ENCODE results near the gene PSMC6.
A peak's percentile ranks its signal among the peaks of the same experiment; 100 is the strongest.
"Not testable (repeated sequence)": the region's sequence is repeated elsewhere in the genome, so short reads cannot be mapped to it uniquely, and the experiment has no call there.

PSMC6 gene

DNA sequence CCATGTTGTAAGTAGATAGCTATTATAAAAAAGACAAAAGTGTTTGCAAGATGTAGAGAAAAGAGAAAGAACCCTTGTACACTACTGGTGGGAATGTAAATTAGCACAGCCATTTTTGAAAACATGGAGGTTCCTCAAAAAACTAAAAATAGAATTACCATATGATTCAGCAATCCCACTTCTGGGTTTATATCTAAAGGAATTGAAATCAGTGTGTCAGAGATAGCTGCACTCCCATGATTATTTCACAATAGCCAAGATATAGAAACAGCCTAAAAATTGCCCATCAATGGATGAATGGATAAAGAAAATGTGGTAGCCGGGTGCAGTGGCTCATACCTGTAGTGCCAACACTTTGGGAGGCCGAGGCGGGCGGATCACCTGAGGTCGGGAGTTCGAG, 9.2 kb downstream of the PSMC6 start:
- no peak for DNase-seq (ENCODE audit: low read depth in 2 of 2)

GRCh38 chr14:52723514-52724359, 16.7 kb downstream of the PSMC6 start:
- no peak for DNase-seq (ENCODE audit: low read depth in 2 of 2)

GRCh38 chr14:52724360-52724644, 17.3 kb downstream of the PSMC6 start:
- no peak for DNase-seq (ENCODE audit: low read depth in 2 of 2)

GRCh38 chr14:52727509-52727908, 20.5 kb downstream of the PSMC6 start:
- not testable (repeated sequence) for DNase-seq (ENCODE audit: low read depth in 2 of 2)

DNA sequence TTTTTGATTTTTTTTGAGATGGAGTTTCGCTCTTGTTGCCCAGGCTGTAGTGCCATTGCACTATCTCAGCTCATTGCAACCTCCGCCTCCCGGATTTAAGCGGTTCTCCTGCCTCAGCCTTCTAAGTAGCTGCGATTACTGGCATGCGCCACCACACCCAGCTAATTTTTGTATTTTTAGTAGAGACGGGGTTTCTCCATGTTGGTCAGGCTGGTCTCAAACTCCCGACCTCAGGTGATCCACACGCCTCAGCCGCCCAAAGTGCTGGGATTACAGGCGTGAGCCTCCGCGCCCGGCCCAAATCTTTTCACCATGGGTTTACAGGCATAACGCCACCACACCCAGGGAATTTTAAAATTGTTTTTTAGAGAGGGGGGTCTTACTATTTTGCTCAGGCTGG, 22.0 kb downstream of the PSMC6 start:
- not testable (repeated sequence) for DNase-seq (ENCODE audit: low read depth in 2 of 2)

DNA sequence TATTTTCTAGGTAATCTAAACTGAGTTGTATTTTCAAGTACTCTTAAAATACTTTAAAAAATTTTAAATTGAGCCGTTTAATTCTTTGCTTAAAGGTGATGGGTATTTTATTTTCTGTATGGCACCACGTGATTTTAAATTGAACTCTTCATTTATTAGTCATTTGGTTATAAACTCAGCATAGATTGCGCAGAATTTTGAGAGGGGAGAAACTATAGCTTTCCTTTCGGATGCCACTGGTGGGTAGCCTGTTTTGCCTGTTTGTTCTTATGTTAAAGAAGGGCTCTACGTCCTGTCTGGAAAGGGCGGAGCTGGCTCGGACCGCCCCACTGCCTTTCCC, 22.6 kb downstream of the PSMC6 start:
- no peak for DNase-seq (ENCODE audit: low read depth in 2 of 2)

GRCh38 chr14:52729925-52730708, 23.1 kb downstream of the PSMC6 start, which contains the start of gene STYX:
STYX (plus strand) TSS chr14:52730166; CDS start chr14:52730475, 309 bp downstream.
- DNase-seq (ENCODE audit: low read depth in 2 of 2): peak; percentile 95 to 99

- DNase-seq (ENCODE audit: low read depth in 2 of 2): no peak
Observed at GRCh38 chr14:52730709-52731111, 23.7 kb downstream of the PSMC6 start.

GRCh38 chr14:52733824-52734223, 26.8 kb downstream of the PSMC6 start:
- DNase-seq (ENCODE audit: low read depth in 2 of 2): no peak

- no peak for DNase-seq (ENCODE audit: low read depth in 2 of 2)
Observed at GRCh38 chr14:52735921-52736489, 29.0 kb downstream of the PSMC6 start.

- DNase-seq (ENCODE audit: low read depth in 2 of 2): no peak
Observed at GRCh38 chr14:52738409-52738808, 31.4 kb downstream of the PSMC6 start.

GRCh38 chr14:52740751-52741150, 33.8 kb downstream of the PSMC6 start:
- no peak for DNase-seq (ENCODE audit: low read depth in 2 of 2)

GRCh38 chr14:52741865-52742264, 34.9 kb downstream of the PSMC6 start:
- DNase-seq (ENCODE audit: low read depth in 2 of 2): no peak

GRCh38 chr14:52748647-52749292, 41.8 kb downstream of the PSMC6 start:
- no peak for DNase-seq (ENCODE audit: low read depth in 2 of 2)

DNA sequence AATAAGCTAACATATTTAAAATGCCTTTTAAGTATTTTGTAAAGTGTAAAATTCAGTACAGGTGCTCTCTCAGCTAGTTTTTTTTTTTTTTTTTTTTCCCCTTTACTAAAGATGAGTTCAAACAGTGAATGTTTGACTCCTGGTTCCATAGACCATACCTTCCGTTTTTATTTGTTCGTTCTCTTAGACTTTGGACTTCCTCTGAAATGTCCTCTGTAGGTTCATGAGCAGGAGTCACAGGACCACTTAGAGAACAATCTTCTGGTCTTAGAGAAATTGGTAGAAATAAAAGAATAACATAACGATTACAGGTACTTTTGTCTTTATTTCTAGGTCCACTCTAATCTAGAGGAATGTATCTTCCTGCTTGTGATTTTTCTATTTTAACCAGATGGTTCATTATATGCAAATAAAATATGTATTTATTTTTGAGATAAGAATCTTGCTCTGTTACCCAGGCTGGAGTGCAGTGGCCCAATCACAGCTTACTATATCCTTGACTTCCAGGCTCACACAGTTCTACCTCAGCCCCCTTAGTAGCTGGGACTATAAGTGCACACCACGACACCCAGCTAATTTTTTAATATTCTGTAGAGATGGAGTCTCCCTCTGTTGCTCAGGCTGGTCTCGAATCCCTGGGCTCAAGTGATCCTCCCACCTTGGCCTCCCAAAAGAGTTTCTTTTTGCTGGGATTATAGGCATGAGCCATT, 48.8 kb downstream of the PSMC6 start:
- no peak for DNase-seq (ENCODE audit: low read depth in 2 of 2)

DNA sequence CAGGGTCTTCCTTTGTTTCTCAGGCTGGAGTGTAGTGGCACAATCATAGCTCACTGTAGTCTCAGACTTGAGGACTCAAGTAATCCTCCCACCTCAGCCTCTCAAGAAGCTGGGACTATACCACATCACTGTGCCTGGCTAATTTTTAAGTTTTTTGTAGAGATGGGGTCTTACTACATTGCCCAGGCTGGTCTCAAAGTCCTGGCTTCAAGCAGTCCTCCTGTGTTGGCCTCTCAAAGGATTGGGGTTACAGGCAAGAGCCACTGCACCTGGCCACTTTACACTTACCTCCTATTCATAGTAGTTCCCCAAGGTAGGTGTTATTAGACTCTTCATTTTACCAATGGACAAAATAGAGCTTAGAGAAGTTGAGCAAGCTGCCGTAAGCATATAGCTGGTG, 52.1 kb downstream of the PSMC6 start:
- DNase-seq (ENCODE audit: low read depth in 2 of 2): no peak

DNA sequence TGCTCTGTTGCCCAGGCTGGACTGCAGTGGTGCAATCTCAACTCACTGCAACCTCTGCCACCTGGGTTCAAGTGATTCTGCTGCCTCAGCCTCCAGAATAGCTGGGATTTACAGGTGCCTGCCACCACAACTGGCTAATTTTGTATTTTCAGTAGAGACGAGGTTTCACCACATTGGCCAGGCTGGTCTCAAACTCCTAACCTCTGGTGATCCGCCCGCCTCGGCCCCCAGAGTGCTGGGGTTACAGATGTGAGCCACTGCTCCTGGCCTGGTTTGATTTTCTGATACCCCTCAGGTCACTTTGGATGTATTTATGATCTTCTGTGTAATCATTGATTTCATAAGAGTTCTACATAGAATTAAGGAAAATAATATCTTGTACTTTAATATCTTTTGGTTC, 55.9 kb downstream of the PSMC6 start:
- not testable (repeated sequence) for DNase-seq (ENCODE audit: low read depth in 2 of 2)

GRCh38 chr14:52767058-52767833, 60.2 kb downstream of the PSMC6 start:
- no peak for DNase-seq (ENCODE audit: low read depth in 2 of 2)

DNA sequence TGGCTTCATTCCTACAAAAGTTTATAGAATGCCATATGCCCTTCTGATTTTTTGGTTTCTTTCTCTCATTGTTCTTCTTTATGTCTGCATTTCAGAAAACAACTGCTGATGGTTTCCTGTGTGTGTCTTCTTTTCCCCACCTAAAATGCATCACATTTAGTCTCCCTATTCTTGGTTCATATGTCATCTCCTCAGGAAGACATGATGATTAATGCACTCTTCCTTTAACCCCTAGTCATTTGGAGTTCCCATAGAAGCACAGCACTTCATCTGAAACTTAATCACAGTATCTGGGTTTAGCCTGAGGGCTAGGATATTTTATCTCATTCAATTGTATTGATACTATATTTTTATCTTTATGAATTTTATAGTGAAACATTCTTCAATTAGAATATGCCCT, 62.9 kb downstream of the PSMC6 start:
- DNase-seq (ENCODE audit: low read depth in 2 of 2): no peak

DNA sequence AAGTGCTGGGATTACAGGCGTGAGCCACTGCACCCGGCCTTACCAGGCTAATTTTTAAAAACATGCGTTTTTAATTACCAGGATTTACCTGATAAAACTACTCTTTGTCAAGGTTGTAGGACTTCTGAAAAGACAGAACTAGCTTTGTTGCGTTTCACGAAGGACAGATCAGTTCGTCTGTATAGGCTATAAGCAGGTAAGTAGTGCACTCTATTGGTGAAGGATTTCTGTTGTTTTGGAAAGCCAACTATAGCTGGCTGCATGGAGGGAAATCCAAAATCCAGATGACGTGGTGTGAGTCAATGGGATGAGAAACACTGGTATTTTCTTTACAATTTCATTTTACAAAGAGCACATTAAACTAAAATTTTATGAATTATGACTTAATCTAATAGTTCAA, 69.8 kb downstream of the PSMC6 start:
- DNase-seq (ENCODE audit: low read depth in 2 of 2): no peak
